Measurements from ENCODE around the gene TPK1. TPM values are rescaled to one million over a fixed set of nuclear protein-coding genes. Genes with fewer than 3 reads are reported as not detected.

TPK1 gene
- total RNA-seq, 1 donor from 2014 or later, result 3.5 TPM

GRCh38 chr7:144474800-144475615 is 360.8 kb downstream of the TPK1 start:
- H3K36me3 Mint-ChIP-seq (ENCODE audit: low read depth), result no peaks in the 10 kb centered on the region
- no peak for DNase-seq (ENCODE audit: low spot score)
- no peak overlapping the region for H3K27ac Mint-ChIP-seq (ENCODE audit: unreplicated experiment)
- no peak for TF ChIP-seq CTCF (IDR thresholded peaks at IDR 0.05)
- no peaks in the 10 kb centered on the region for H3K4me1 Mint-ChIP-seq (ENCODE audit: low read depth)
- H3K4me3 Mint-ChIP-seq (ENCODE audit: unreplicated experiment), result no peak overlapping the region
- H3K27me3 Mint-ChIP-seq (ENCODE audit: low read depth), result peaks cover 6% of the 10 kb centered on the region
- no peaks in the 10 kb centered on the region for H3K9me3 Mint-ChIP-seq (ENCODE audit: low read depth)

- no peak for TF ChIP-seq CTCF (IDR thresholded peaks at IDR 0.05)
- Mint-ChIP-seq H3K27me3 (ENCODE audit: low read depth) (peaks cover 4% of the 10 kb centered on the region), H3K9me3 (ENCODE audit: low read depth) (no peaks in the 10 kb centered on the region), H3K27ac (ENCODE audit: unreplicated experiment) (no peak overlapping the region), H3K4me3 (ENCODE audit: unreplicated experiment) (no peak overlapping the region), H3K4me1 (ENCODE audit: low read depth) (no peaks in the 10 kb centered on the region), H3K36me3 (ENCODE audit: low read depth) (no peaks in the 10 kb centered on the region)
- DNase-seq (ENCODE audit: low spot score), result no peak
These were observed 361.5 kb downstream of the TPK1 start for GRCh38 chr7:144474363-144474762.

GRCh38 chr7:144473908-144474307 is 361.9 kb downstream of the TPK1 start:
- Mint-ChIP-seq H3K27ac (ENCODE audit: unreplicated experiment) (no peak overlapping the region), H3K4me3 (ENCODE audit: unreplicated experiment) (no peak overlapping the region), H3K36me3 (ENCODE audit: low read depth) (no peaks in the 10 kb centered on the region), H3K27me3 (ENCODE audit: low read depth) (peaks cover 4% of the 10 kb centered on the region), H3K9me3 (ENCODE audit: low read depth) (no peaks in the 10 kb centered on the region), H3K4me1 (ENCODE audit: low read depth) (no peaks in the 10 kb centered on the region)
- TF ChIP-seq CTCF (IDR thresholded peaks at IDR 0.05), result no peak
- DNase-seq (ENCODE audit: low spot score), result no peak

- DNase-seq (ENCODE audit: low spot score), result no peak
- peaks cover 4% of the 10 kb centered on the region for H3K27me3 Mint-ChIP-seq (ENCODE audit: low read depth)
- H3K36me3 Mint-ChIP-seq (ENCODE audit: low read depth), result no peaks in the 10 kb centered on the region
- H3K27ac Mint-ChIP-seq (ENCODE audit: unreplicated experiment), result no peak overlapping the region
- no peak for TF ChIP-seq CTCF (IDR thresholded peaks at IDR 0.05)
- no peaks in the 10 kb centered on the region for H3K4me1 Mint-ChIP-seq (ENCODE audit: low read depth)
- H3K9me3 Mint-ChIP-seq (ENCODE audit: low read depth), result no peaks in the 10 kb centered on the region
- H3K4me3 Mint-ChIP-seq (ENCODE audit: unreplicated experiment), result no peak overlapping the region
These were observed 365.8 kb downstream of the TPK1 start for GRCh38 chr7:144470078-144470477.

GRCh38 chr7:144468990-144469732 is 366.7 kb downstream of the TPK1 start:
- DNase-seq (ENCODE audit: low spot score), result no peak
- no peak for TF ChIP-seq CTCF (IDR thresholded peaks at IDR 0.05)
- H3K4me3 Mint-ChIP-seq (ENCODE audit: unreplicated experiment), result no peak overlapping the region
- no peaks in the 10 kb centered on the region for H3K4me1 Mint-ChIP-seq (ENCODE audit: low read depth)
- H3K9me3 Mint-ChIP-seq (ENCODE audit: low read depth), result no peaks in the 10 kb centered on the region
- H3K27me3 Mint-ChIP-seq (ENCODE audit: low read depth), result peaks cover 4% of the 10 kb centered on the region
- H3K27ac Mint-ChIP-seq (ENCODE audit: unreplicated experiment), result no peak overlapping the region
- H3K36me3 Mint-ChIP-seq (ENCODE audit: low read depth), result no peaks in the 10 kb centered on the region

Data from chondrocyte (in vitro differentiated cells).